HCT116 (cell line): Measurements from ENCODE around the gene FARP1. TPM values are rescaled to one million over a fixed set of nuclear protein-coding genes. Genes with fewer than 3 reads are reported as not detected.

Experiments used
- ATAC-seq: fragments of 200-7000 bp; cut with Tn5 transposase; 2 replicates; pipeline ENCODE4 v1.9.1; 2020; ENCODE audit warnings: mild to moderate bottlenecking, moderate library complexity
- BruUV-seq: library from RNA; stranded (reverse); fragments of 400-500 nt; replicated peaks from 2 replicates; lab custom pipeline; 2021; lab: Mats Ljungman, UMichigan
- CTCF ChIA-PET: fragments of 300-600 bp; sonication (Branson Sonifier 250); formaldehyde crosslinking; loops from one replicate; lab custom pipeline; 2021; ENCODE audit warnings: antibody characterized with exemption; lab: Charles Lee
- POLR2A ChIA-PET: fragments of 300-600, 350-600 bp; sonication (Branson Sonifier 250); formaldehyde crosslinking; loops from one replicate; lab custom pipeline; 2021; ENCODE audit warnings: antibody characterized with exemption; lab: Charles Lee
- RAD21 ChIA-PET, 2 experiments: fragments of 300-600 bp; sonication (Branson Sonifier 250); formaldehyde crosslinking; loops; one replicate each; lab custom pipeline; 2023; ENCODE audit warnings: low total read pairs in 2 of 2; ENCODE audit not compliant: uncharacterized antibody in 2 of 2, unreplicated experiment in 2 of 2, low non-redundant PET in 1 of 2; lab: Charles Lee
- DNase-seq: peaks from one replicate; pipeline ENCODE4 v3.0.0-alpha.2; 2010; ENCODE audit warnings: low read depth, low spot score
- H2AFZ ChIP-seq: fragments of 200-600 bp; shearing (Covaris generic), sonication (generic); 2 replicates; pipeline ENCODE4 v1.6.1; 2017; ENCODE audit warnings: low read depth, mixed run types, mixed read lengths, antibody characterized with exemption, low read length; ENCODE audit not compliant: poor library complexity, severe bottlenecking
- H3K27ac ChIP-seq: 2 replicates; pipeline ENCODE4 v1.5.1; 2012; ENCODE audit warnings: low read depth, low read length
- H3K27me3 ChIP-seq: fragments of 200-600 bp; sonication (generic); 2 replicates; pipeline ENCODE4 v1.6.1; 2016; ENCODE audit warnings: mixed run types, low read length, mixed read lengths; ENCODE audit not compliant: insufficient read depth
- H3K36me3 ChIP-seq, 2 experiments: fragments of 200-500 bp in 1 of 2; fragments of 200-600 bp in 1 of 2; sonication (Bioruptor generic) in 1 of 2; sonication (generic) in 1 of 2; 2 replicates each; pipeline versions ENCODE4 v1.5.1 to v1.6.1; 2014 to 2016; ENCODE audit warnings: low read length in 2 of 2, inconsistent platforms in 1 of 2, mixed read lengths in 1 of 2, mixed run types in 1 of 2; ENCODE audit not compliant: insufficient read depth in 2 of 2, control insufficient read depth in 1 of 2
- H3K4me1 ChIP-seq, 2 experiments: fragments of 200-600 bp in 1 of 2; sonication (generic) in 1 of 2; 2 replicates each; pipeline versions ENCODE4 v1.5.1 to v1.6.1; 2012 to 2017; ENCODE audit warnings: low read length in 2 of 2, inconsistent platforms in 1 of 2, mild to moderate bottlenecking in 1 of 2, mixed read lengths in 1 of 2, mixed run types in 1 of 2, moderate library complexity in 1 of 2; ENCODE audit not compliant: insufficient read depth in 2 of 2, control insufficient read depth in 1 of 2
- H3K4me2 ChIP-seq: fragments of 200-600 bp; sonication (generic); 2 replicates; pipeline ENCODE4 v1.6.1; 2017; ENCODE audit warnings: mixed run types, low read length, mixed read lengths
- H3K4me3 ChIP-seq, 2 experiments: fragments of 200-600 bp in 1 of 2; sonication (generic) in 1 of 2; replicated peaks in 1 of 2; 2 replicates each; pipeline ENCODE4 v1.5.1; 2011 to 2016; ENCODE audit warnings: low read length in 2 of 2, control low read depth in 1 of 2, low read depth in 1 of 2, mild to moderate bottlenecking in 1 of 2, mixed read lengths in 1 of 2, mixed run types in 1 of 2
- H3K79me2 ChIP-seq: fragments of 200-600 bp; sonication (generic); 2 replicates; pipeline ENCODE4 v1.6.1; 2017; ENCODE audit warnings: mild to moderate bottlenecking, mixed run types, low read length, moderate library complexity, mixed read lengths; ENCODE audit not compliant: insufficient read depth
- H3K9ac ChIP-seq: fragments of 200-600 bp; sonication (generic); 2 replicates; pipeline ENCODE4 v1.6.1; 2016; ENCODE audit warnings: low read length, mixed read lengths
- H3K9me2 ChIP-seq: fragments of 200-600 bp; sonication (generic), shearing (Covaris generic); 2 replicates; pipeline ENCODE4 v1.6.1; 2017; ENCODE audit warnings: mixed run types, mild to moderate bottlenecking, moderate library complexity; ENCODE audit not compliant: insufficient read depth
- H3K9me3 ChIP-seq, 2 experiments: fragments of 200-500 bp in 1 of 2; fragments of 200-600 bp in 1 of 2; sonication (Bioruptor generic) in 1 of 2; sonication (generic) in 1 of 2; 2 replicates each; pipeline ENCODE4 v1.6.1; 2014 to 2017; ENCODE audit warnings: low read length in 2 of 2, mixed read lengths in 2 of 2, inconsistent platforms in 1 of 2, low read depth in 1 of 2, mild to moderate bottlenecking in 1 of 2, mixed run types in 1 of 2, moderate library complexity in 1 of 2; ENCODE audit not compliant: control insufficient read depth in 1 of 2, insufficient read depth in 1 of 2
- H4K20me1 ChIP-seq: fragments of 200-600 bp; sonication (generic), shearing (Covaris generic); 2 replicates; pipeline ENCODE4 v1.6.1; 2017; ENCODE audit warnings: mixed run types, mild to moderate bottlenecking, moderate library complexity; ENCODE audit not compliant: insufficient read depth
- ATF3 ChIP-seq: IDR thresholded peaks from 2 replicates; pipeline ENCODE4 v1.6.1; 2012
- CBX3 ChIP-seq: IDR thresholded peaks from 2 replicates; pipeline ENCODE4 v1.6.1; 2012; ENCODE audit warnings: low read depth
- CEBPB ChIP-seq: IDR thresholded peaks from 2 replicates; pipeline ENCODE4 v1.6.1; 2012; ENCODE audit warnings: low read depth
- CTCF ChIP-seq, 3 experiments: fragments of 200-600 bp in 1 of 3; sonication (generic) in 1 of 3; IDR thresholded peaks in 2 of 3; conservative IDR thresholded peaks in 1 of 3; 2 replicates each; pipeline ENCODE4 v1.5.1; 2012 to 2017; ENCODE audit warnings: low read depth in 2 of 3, low read length in 2 of 3, antibody characterized with exemption in 1 of 3, borderline replicate concordance in 1 of 3, control low read depth in 1 of 3, mild to moderate bottlenecking in 1 of 3, mixed read lengths in 1 of 3, mixed run types in 1 of 3, moderate library complexity in 1 of 3; ENCODE audit not compliant: insufficient read depth in 1 of 3
- EGR1 ChIP-seq: IDR thresholded peaks from 2 replicates; pipeline ENCODE4 v1.6.1; 2012; ENCODE audit warnings: low read depth
- ELF1 ChIP-seq: IDR thresholded peaks from 2 replicates; pipeline ENCODE4 v1.6.1; 2012; ENCODE audit warnings: low read depth, borderline replicate concordance
- EZH2phosphoT487 ChIP-seq: fragments of 200-600 bp; IDR thresholded peaks from 2 replicates; pipeline ENCODE4 v1.6.1; 2018; ENCODE audit warnings: antibody characterized with exemption, borderline replicate concordance
- JUND ChIP-seq: IDR thresholded peaks from 2 replicates; pipeline ENCODE4 v1.6.1; 2012
- MAX ChIP-seq: IDR thresholded peaks from 2 replicates; pipeline ENCODE4 v1.6.1; 2012
- POLR2A ChIP-seq: IDR thresholded peaks from 2 replicates; pipeline ENCODE4 v1.7.0; 2011; ENCODE audit warnings: borderline replicate concordance; ENCODE audit not compliant: insufficient read depth, insufficient read length; ENCODE audit errors: extremely low read depth
- POLR2AphosphoS5 ChIP-seq: IDR thresholded peaks from 2 replicates; pipeline ENCODE4 v1.6.1; 2011; ENCODE audit warnings: mild to moderate bottlenecking, low read depth, low read length, moderate library complexity
- RAD21 ChIP-seq: IDR thresholded peaks from 2 replicates; pipeline ENCODE4 v1.6.1; 2012; ENCODE audit warnings: low read depth, mild to moderate bottlenecking
- SIN3A ChIP-seq: IDR thresholded peaks from 2 replicates; pipeline ENCODE4 v1.6.1; 2012; ENCODE audit warnings: low read depth
- SP1 ChIP-seq: IDR thresholded peaks from 2 replicates; pipeline ENCODE4 v1.6.1; 2012; ENCODE audit warnings: low read depth
- TCF7L2 ChIP-seq: IDR thresholded peaks from 2 replicates; pipeline ENCODE4 v1.7.0; 2011; ENCODE audit warnings: borderline replicate concordance, inconsistent platforms; ENCODE audit not compliant: insufficient read depth, insufficient read length; ENCODE audit errors: extremely low read depth
- YY1 ChIP-seq: IDR thresholded peaks from 2 replicates; pipeline ENCODE4 v1.6.1; 2011; ENCODE audit warnings: low read length, low read depth, moderate library complexity, mild to moderate bottlenecking; ENCODE audit not compliant: insufficient replicate concordance; ENCODE audit errors: extremely low read depth
- ZFX ChIP-seq: fragments of 450-650 bp; IDR thresholded peaks from 2 replicates; pipeline ENCODE4 v1.6.1; 2017
- ZNF274 ChIP-seq: fragments of 200-500 bp; sonication (Bioruptor generic); IDR thresholded peaks from 2 replicates; pipeline ENCODE4 v1.6.1; 2014; ENCODE audit warnings: mild to moderate bottlenecking, low read depth, low read length, inconsistent platforms
- intact Hi-C: fragments of 100-400 bp; cut with micrococcal nuclease; formaldehyde crosslinking; loops from 2 replicates; pipeline ENCODE4 v1.10.0; 2022
- total RNA-seq: library from RNA; stranded (reverse); gene quantifications from one replicate; pipeline ENCODE4 v1.2.1, GENCODE V29; 2021; ENCODE audit not compliant: unreplicated experiment
- TF ChIP-seq, protein P1 (sequence below): IDR thresholded peaks from 2 replicates; pipeline ENCODE4 v1.6.1; 2011; ENCODE audit warnings: mild to moderate bottlenecking, low read length, moderate library complexity; ENCODE audit not compliant: insufficient replicate concordance; ENCODE audit errors: extremely low read depth

Gene FARP1
- total RNA-seq, 1 experiment from 2014 or later = 30.5 TPM

DNA sequence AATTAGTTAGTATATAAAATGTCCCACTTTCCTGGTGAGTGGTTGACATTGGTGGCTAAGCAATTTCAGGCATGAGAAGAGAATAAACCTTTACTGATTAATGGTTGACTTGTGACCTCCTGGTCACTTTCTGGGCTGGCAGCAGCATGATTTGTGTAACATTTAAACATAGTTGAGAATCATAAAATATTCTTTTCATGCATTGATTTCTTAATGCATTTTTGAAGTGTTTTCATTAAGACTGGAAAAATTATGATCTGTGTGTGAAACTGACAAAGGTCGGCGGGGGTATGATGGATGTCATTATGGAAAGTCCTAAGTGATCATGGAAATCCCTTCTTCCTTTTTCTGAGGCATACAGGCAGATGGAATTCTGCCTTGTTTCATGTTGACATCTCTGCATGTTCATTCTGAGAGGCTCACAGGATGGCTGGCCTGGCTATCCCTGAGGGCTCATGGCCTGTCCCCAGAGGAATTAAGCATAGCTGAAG lies 132.8 kb downstream of the FARP1 start:
- H4K20me1 ChIP-seq = no peaks in the 10 kb centered on the region
- no peak overlapping the region for H3K4me2 ChIP-seq
- H3K79me2 ChIP-seq = no peaks in the 10 kb centered on the region
- no peak for TF ChIP-seq JUND
- no peak for TF ChIP-seq POLR2A
- TF ChIP-seq ATF3 = no peak
- no peak for TF ChIP-seq CBX3
- no peak for TF ChIP-seq ELF1
- no peak for TF ChIP-seq ZFX
- TF ChIP-seq, protein P1, sequence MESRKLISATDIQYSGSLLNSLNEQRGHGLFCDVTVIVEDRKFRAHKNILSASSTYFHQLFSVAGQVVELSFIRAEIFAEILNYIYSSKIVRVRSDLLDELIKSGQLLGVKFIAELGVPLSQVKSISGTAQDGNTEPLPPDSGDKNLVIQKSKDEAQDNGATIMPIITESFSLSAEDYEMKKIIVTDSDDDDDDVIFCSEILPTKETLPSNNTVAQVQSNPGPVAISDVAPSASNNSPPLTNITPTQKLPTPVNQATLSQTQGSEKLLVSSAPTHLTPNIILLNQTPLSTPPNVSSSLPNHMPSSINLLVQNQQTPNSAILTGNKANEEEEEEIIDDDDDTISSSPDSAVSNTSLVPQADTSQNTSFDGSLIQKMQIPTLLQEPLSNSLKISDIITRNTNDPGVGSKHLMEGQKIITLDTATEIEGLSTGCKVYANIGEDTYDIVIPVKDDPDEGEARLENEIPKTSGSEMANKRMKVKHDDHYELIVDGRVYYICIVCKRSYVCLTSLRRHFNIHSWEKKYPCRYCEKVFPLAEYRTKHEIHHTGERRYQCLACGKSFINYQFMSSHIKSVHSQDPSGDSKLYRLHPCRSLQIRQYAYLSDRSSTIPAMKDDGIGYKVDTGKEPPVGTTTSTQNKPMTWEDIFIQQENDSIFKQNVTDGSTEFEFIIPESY = no peak
- no peak for TF ChIP-seq ZNF274
- no peak for TF ChIP-seq EGR1
- no peak for TF ChIP-seq SIN3A
- no peak for TF ChIP-seq YY1
- no peak for TF ChIP-seq POLR2AphosphoS5
- no peak for TF ChIP-seq MAX
- no peak for TF ChIP-seq EZH2phosphoT487
- TF ChIP-seq SP1 = no peak
- TF ChIP-seq TCF7L2 = no peak
- no peak for TF ChIP-seq CEBPB
- TF ChIP-seq RAD21 = no peak
- TF ChIP-seq CTCF (IDR thresholded peaks at IDR 0.05 in 2 of 3, conservative IDR thresholded peaks at IDR 0.05 in 1 of 3; ENCODE audit: borderline replicate concordance in 1 of 3, insufficient read depth in 1 of 3, low read depth in 2 of 3, low read length in 2 of 3) = no peak
- no peaks in the 10 kb centered on the region for H3K27me3 ChIP-seq
- no peaks in the 10 kb centered on the region for H3K4me1 ChIP-seq
- H3K9me2 ChIP-seq = no peaks in the 10 kb centered on the region
- H3K27ac ChIP-seq = no peak overlapping the region
- ATAC-seq = no peak
- ChIA-PET POLR2A (no interaction called here), RAD21 (no interaction called here), CTCF (no interaction called here)
- BruUV-seq = no TSS peak
- H3K9ac ChIP-seq = no peak overlapping the region
- no peak overlapping the region for H3K4me3 ChIP-seq
- H3K9me3 ChIP-seq = no peaks in the 10 kb centered on the region
- no peak for DNase-seq
- H2AFZ ChIP-seq = no peak overlapping the region
- intact Hi-C loops = no loop called here
- H3K36me3 ChIP-seq = no peaks in the 10 kb centered on the region
